ENCODE measurements around the gene COMMD10.

- TF ChIP-seq CTCF (IDR thresholded peaks at IDR 0.05; ENCODE audit: insufficient read depth, low read length, poor library complexity, severe bottlenecking) (no peak), EZH2phosphoT487 (conservative IDR thresholded peaks at IDR 0.05; ENCODE audit: low read length) (no peak)
These were observed 8.3 kb upstream of the COMMD10 start for GRCh38 chr5:116076496-116076895.
